D341Med (cell line): ENCODE measurements around the gene C1orf210.

Experiments
- DNase-seq: peaks from one replicate; pipeline ENCODE4 v3.0.0; 2012; ENCODE audit warnings: low spot score

C1orf210 gene

DNA sequence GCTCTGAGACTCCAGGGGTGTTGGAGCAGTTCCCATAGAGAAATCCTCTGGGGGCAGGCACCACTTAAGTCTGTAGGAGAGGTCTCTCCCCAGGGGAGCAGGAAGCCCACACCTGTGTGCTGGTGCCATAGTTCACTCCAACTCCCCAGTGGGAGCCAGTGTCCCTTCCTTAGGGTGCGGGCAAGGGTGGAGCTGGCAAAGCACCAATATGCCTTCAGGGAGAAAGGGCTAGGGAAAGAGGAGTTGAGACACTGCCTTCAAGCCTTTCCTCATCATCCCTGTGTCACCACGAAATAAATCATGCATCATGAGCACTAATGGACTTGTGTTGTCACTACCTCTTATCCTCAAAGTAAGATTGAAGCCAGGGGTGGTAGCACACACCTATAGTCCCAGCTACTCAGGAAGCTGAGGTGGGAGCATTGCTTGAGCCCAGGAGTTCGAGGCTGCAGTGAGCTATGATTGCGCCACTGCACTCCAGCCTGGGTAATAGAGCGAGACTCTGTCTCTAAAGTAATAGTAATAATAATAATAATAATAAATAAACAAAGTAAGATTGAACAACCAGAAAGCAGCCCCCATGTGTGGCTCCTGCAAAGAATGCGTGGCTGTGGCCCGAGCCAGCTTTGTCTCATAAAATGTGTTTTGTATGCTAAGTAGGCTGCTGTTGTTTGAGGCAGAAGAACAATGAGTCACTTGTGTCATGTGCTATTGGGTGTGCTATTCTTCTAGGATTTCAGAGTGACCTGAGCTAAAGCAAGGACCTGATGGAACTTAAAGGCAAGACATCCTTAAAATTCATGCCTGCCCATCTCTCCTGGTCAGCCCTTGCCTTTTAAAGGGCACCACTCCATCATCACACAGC, 8.7 kb upstream of the C1orf210 start:
- no peak for DNase-seq

DNA sequence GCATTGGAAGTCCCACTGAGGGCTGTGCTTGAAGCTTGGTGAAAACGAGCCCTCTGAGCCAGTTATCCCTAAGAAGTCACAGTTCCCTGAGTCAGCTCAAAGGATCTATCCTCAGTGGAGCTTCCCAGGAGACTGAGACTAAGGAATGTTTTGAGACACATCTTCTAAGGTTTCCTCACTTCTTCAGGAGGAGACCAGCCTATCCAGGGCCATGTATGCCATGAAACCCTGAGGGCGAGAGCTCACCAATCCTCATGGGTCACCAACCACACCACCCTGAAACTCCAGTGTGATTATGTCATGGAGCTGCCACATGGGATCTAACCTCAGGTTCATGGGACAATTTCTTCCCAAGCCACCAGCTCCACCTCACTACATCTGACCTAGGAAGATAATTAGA, 7.8 kb upstream of the C1orf210 start:
- DNase-seq: no peak

DNA sequence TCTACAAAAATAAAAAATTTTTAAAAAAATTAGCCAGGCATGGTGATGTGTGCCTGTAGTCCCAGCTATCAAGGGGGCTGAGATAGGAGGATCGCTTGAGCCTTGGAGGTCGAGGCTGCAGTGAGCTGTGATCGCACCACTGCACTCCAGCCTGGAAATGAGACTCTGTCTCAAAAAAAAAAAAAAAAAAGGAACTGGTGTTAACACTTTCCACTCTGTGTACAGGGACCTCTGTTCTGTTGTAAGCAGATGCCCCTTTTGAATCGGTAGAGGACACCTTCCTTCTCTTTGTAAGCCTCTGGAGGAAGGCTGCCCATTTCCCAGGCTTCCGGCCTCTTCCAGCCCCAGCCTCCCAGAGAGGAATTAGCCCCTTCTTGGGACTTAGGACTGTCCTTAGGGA, 7.3 kb upstream of the C1orf210 start:
- DNase-seq: no peak

DNA sequence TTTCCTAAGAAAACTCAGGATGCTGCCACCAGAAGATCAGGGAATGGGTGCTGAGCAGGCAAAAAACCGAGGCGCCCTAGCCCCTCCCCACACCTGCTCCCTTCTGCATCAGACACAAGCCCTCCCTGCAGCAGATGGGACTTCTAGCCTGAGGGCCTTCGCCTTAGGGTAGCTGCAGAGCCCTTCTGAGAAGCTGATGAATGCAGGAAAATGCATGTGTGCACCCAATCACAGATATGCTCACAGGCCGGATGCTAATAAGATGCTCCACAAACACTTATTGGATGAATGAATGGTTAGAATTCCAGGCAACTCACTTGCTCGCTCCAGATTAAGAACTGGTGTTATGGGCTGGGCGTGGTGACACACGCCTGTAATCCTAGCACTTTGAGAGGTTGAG, 6.8 kb upstream of the C1orf210 start:
- DNase-seq: no peak

DNA sequence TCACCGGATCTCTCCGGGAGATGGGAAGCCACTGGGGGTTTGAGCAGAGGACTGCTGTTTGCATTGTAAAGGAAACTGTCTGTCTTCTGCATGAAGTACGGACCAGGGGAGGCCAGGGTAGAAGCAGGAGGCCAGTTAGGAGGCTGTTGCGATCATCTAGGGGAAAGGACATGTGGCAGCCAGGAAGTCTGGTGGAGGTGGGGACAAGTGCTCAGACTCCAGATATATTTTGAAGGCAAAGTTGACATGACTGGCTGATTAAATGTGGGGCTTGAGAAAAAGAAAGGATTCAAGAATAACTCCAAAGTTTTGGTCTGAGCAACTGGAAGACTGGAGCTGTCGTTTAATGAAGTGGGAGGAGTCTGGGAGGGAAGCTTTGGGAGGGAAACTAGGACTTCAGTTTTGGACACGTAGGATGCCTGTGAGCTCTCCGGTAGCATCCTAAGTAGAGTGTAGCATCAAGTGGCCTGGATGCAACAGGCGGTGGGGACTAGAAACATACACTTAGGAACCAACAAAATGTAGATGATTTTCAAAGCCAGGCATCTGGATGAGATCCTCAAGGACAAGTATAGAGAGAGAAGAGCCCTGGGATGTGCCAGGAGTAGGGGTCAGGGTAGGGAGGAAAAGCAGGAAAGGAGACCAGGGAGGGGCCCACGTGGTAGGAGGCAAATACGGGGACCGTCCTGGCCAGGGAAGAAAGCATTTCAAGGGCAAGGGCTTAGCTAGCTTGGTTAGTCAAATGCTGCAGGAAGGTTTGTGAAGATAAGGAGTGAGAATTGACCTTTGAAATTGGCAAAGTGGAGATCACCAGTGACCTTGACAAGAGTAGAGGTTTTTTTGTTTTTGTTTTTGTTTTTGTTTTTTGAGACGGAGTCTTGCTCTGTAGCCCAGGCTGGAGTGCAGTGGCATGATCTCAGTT, 3.7 kb upstream of the C1orf210 start:
- no peak for DNase-seq

DNA sequence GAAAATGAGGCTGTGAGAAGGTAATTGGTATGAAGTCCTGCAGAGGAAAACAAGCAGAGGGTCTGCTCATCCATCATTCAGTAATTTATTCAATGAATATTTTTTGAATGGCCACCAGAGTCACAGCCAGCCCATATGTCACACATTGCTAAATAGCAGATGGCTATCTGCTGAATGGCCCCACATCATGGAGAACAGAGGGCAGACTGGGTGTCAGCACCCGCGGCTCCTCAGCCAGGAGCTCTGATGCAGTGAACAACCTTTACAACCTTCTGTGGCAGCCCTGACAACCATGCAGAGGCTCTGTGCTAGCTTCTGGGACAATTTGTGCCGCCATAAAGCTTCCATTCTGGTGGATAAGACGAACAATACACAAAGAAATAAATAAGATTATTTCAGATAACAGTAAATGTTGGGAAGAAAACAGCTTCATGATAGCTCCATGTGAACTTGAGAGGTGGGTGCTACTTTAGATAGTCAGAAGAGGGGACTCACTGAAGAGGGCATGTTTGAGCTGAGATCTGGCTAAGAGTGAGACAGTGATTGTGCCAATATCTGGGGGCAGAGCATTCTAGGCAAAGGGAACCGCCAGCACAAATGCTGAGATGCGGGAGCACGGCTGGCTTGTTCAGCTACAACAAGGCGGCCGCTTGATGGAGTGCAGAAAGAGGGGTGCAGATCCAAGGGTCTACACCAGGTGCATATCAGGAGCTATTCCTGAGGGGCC, 2.8 kb upstream of the C1orf210 start:
- DNase-seq: no peak

DNA sequence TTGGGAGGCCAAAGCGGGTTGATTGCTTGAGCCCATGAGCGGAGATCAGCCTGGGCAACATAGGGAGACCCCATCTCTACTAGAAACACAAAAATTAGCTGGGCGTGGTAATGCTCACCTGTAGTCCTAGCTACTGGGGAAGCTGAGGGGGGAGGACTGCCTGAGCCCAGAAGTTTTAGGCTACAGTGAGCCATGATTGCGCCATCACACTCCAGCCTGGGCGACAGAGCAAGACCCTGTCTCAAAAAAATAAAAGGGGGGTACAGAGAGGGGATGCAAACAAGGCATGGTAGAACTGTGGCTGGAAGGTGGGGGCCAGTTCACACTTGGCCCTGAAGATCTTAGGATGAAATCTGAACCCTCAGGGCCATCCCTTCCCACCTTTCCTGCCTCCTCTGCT, 1.2 kb upstream of the C1orf210 start:
- no peak for DNase-seq

DNA sequence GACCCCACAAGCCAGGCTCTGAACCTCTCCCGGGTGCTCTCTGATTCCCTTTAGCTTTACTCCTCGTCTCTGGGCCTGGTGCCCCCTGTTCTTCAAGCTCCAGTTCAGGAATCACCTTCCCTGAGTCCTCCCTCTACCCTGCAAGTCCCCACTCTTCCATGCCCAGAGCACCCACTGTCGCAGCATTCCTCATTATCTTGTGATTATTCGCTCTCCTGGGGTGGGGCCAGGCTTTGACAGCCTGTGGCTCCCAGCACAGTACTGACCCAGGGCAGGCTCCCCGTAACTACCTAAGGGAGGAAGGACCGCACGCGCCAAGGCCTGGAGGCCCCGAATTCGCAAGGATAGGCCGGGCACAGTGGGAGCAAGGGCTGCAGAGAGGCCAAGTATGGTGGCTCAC, 734 bp upstream of the C1orf210 start:
- DNase-seq: no peak

DNA sequence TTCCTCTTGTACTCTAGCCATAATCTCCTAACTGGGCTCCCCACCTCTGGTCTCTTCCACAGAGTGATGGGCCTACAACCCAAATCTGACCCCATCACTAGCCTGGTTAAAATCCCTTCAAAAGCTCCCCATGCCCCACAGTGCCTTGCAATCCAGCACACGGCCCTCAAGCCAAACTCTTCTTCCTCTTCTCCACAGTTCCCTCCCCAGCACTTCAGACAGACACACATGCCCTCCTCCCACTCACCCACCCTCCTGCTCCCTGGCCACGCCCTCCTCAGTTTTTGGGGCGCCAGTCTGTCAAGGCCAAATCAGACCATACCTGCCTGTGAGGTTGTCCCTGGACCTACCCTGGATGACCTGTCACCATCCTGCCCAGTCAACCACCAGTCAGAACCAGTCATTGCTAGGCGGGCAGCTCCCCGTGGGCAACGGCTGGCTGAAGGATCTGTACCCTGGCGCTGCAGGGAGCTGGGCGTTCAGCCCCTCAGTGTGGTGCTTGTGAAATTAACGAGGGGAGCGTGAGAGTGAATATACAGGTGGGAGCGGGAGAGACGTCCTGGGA, 753 bp downstream of the C1orf210 start:
- no peak for DNase-seq

DNA sequence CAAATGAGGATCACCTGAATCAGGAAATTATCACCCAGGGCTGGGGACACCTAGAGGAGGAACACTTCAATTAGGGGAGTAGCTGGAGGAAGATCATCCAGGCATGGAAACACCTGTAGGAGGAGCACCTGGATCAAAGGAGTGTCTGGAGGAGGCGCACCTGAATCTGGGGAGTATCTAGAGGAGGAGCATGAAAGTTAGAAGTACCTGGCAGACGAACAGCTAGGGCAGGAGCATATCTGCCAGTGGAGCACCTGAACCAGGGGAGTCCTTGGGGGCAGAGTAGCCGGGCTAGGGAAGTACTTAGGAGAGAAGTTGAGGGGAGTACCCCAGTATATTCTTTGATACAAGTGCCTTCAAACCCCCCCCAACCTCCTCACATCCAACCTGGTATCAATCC, 1.3 kb downstream of the C1orf210 start:
- DNase-seq: no peak

DNA sequence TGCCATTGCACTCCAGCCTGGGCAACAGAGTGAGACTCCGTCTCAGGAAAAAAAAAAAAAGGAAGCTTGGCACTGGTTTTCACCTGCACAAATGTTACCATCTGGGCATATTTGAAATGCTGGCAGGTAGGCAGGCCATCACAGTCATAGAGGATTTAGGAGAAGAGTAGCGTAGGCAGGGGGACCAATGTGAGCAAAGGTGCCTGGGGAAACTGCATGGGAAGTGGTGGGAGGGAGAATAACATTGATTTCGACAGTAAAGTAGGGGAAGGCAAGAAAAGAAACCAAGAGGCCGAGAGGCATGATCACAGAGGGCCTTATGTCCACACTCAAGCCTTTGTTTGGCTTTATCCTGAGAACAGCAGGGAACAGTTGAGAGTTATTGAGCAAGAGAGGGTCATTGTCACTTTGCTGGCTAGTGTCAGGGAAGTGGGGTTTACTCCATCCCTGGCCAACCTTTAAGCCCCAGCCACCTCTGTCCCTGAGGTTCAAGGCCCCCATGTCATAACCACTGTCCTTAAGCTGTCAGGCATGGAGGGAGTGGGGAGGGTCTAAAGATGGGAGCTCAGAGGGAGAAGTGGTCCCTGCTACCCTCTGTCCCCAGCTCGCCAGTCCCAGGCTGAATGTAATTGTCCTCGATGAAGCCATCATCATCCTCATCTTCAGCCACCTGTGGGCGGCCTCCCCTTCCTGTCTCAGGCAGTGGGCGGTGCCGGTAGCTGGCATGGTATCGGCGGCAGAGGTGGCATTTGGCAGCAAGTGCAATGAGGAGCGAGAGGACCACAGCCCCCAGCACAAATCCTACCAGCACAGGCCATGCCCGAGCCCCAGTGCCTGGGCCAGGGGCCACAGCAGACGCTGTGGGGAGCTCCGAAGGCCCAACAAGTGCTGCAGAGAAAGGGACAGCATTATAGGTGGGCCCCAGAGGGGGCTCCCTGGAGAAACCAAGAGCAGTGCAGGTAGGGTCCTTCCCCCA, 2.9 kb downstream of the C1orf210 start:
- no peak for DNase-seq

DNA sequence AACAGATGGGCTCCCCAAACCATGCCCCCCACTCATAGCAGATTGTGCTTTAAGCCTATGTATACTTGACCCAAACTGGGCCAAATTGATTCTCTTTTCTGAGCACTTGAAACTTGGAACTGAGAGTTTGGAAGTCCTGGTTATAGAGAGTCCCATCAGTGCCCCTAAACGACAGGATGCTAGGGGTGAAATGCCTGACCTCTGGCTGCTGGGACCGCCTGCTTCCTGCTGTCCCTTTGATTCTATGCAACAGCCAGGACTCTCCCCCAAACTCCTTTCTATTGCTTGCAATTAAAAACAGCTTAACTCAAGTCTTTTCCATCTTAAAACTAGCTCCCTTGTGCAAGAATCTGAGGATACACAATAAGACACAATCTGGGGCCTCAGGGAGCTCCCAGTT, 4.7 kb downstream of the C1orf210 start:
- no peak for DNase-seq

DNA sequence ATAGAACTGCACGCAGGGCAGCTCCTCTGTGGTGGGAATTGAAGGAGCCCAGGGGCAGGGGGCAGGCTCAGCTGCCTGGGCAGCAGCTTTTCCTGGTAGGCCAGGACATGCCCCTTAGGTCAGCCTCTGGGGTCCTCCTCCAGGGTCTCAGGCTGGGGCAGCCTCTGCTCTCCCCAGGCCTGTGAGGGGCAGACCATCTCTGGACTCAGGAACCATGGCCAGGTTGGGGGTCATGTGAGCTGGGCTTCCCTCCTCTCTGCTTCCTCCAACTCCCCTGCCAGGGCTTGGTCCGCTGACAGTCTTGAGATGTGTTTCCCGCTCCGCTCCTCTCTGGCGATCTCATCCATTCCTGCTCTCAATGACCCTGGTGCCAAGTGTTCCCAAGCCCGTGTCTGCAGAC, 5.7 kb downstream of the C1orf210 start:
- DNase-seq: no peak

DNA sequence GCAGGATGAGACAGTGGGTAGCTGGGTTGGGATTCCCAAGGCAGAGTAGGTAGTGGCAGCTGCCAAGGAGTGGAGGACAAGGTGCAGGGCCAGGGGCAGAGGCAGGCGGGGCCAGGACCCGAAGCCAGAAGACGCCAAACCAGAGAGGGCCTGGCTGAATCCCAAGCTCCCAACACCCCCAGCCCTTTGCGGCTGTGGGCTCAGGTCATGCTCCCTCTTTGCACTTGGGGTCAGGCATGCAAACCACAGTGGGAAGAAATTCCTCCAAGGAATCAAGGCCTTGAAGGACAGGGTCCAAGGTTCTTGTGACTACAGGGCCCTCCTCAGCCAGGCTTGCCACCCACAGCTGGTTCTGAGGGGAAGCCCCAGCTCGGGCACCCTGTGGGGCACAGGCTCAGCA, 6.2 kb downstream of the C1orf210 start:
- DNase-seq: no peak

DNA sequence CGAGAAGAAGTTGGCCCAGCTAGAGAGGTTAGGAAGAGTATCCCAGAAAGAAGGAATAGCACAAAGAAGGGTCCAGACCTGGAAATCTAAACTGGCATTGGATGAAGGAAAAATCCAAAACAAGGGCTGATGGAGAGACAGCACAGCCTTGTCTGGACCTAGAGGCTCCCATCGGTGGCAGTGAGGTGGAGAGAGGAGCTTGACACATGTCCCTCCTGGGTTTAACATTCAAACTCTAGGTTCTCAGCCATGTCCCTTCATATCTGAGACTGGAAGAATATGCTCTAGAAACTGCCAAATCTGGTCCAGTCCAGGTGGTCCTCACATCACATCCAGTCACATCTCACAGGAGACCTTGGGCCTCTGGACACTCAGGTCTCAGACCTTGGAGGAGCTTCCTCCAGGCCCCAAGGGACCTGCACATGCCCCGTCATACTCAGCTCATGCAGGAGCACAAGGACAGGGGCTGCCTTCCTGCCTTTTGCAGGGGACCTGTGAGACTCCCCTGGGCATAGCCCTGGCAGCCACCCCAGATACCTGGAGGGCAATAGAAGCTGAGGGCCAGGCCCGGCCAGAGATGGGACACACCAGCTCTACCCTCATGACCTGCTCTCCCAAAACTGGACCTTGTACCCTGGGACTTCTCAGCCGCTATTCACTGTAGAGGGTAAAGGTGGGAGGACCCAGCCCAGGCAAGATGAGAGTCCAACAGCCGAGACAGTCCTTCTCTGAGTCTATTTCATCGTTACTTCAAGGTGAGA, 8.1 kb downstream of the C1orf210 start:
- no peak for DNase-seq

DNA sequence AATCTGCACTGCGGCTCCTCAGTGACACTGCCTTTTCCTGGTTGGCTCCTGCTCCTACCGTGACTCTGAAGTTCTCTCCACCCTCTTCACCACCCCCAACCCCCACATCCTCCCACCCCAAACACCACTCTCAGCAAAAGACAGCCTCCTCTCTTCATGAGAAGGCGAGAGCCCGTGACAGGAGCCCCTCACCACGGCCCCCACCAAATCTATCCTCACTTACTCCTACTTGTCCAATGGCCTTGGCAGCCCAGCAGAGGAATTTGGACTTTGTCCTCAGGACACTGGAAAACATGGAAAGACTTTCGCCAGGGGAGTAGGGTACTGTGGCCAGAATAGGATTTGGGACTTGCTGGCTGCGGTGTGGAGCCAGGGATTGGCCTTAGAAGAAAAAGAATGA, 8.7 kb downstream of the C1orf210 start:
- no peak for DNase-seq

DNA sequence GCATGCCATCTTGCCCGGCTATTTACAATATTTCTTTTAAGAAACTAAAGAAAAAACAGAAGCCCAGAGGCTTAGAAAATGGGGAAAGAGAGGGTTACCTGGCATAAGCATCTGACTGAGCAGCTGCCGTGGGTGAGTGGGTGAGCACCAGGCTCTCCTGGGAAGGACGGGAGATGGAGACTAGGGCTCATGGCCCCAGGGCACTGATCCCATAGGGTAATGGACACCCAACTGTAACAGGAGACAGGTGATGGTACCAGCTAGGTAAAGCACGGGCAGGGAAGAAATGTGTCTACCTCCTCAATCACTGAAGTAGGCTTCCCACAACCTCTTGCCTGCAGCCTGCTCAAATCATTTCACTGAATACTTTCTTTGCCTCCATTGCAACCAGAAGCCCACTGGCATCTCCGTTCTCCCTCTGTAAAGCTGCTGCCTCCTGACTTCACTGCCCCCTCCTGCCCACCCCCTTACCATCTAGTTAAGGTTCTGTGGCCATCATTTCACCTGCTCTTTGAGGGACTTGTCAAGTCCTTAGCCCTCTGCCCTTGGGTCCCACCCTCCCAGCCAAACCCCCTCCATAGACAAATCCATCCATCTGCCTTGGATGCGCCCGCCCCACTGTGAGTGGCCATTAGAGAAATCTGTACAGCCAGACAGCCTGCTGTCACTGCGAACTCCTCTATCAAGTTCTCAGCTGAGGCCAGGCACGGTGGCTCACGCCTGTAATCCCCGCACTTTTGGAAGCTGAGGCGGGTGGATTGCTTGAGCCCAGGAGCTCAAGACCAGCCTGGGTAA, 9.4 kb downstream of the C1orf210 start:
- no peak for DNase-seq

DNA sequence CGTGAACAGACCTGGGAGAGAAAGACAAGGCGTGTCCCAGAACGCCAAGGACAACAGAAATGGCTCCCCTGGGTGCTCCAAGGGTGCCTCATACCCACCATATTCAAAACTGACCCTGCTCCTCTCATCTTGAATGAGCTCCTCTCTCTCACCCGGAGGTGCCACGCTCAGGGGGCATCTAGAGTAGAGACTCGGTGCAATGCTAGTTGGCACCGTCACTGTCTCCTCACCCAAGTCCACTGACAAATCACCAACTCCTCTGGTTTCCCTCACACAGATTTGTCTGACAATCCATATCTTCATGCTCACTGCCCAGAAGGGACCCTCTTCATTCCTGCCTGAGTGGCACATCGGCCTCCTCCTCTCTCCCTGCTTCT, 10.6 kb downstream of the C1orf210 start:
- DNase-seq: no peak

DNA sequence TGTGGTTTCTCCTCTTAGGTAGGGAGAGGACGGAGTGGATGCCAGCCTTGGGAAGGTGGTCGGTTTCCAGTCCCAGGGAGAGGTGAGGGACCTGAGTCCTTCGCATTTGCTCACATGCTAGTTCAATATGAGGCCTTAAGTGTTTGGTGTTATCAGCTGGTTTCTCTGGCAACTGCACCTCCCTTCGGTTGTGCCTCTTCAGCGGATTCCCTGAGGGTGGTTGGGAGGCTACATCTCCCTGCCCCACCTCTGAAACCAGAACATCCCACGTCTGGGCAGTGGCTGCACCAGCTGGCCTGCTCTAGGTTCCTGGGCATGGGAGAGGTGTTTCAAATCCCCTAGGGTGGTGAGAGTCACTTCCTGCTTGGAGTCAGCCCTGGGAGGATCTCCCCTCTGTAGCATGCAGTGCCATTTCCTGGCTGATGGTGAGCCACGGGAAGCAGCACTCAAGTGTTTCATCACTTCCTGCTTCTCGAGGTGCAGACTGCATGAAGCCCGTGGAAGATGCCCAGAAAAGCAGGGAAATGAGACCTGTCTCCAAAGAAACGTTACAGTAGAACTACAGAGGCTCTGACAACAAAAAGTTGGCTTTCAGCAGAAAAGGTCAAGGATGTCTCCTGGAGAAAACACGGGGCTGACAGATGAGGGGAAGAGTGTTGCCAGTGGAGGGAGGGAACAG, 11.1 kb downstream of the C1orf210 start:
- DNase-seq: no peak
